HG02852 (cell line): Measurements from ENCODE around the gene DCAKD.
A peak's percentile ranks its signal among the peaks of the same experiment; 100 is the strongest.

ENCODE experiments used
- ATAC-seq: cut with Tn5 transposase; IDR thresholded peaks from one replicate; pipeline ENCODE4 v1.9.1; 2021; ENCODE audit warnings: mild to moderate bottlenecking, moderate library complexity; ENCODE audit not compliant: unreplicated experiment

Gene DCAKD

GRCh38 chr17:45051060-45051719 lies at the start of gene DCAKD:
Gene DCAKD (minus strand): TSS chr17:45051632. CDS start chr17:45034885, 16,747 bp downstream.
- peak; percentile 90 for ATAC-seq

GRCh38 chr17:45098869-45099616 lies 47.6 kb upstream of the DCAKD start:
- ATAC-seq = no peak

GRCh38 chr17:45098081-45098868 lies 46.8 kb upstream of the DCAKD start:
- ATAC-seq = no peak

- ATAC-seq = no peak
Measured at GRCh38 chr17:45096926-45097325, 45.5 kb upstream of the DCAKD start.

GRCh38 chr17:45096141-45096540 lies 44.7 kb upstream of the DCAKD start:
- ATAC-seq = no peak

- no peak for ATAC-seq
Measured at GRCh38 chr17:45093444-45094110, 42.1 kb upstream of the DCAKD start.

- ATAC-seq = no peak
Measured at GRCh38 chr17:45092911-45093430, 41.5 kb upstream of the DCAKD start.

- ATAC-seq = no peak
Measured at GRCh38 chr17:45091778-45092425, 40.5 kb upstream of the DCAKD start.

- no peak for ATAC-seq
Measured at GRCh38 chr17:45090711-45091110, 39.3 kb upstream of the DCAKD start.

GRCh38 chr17:45088741-45089140 lies 37.3 kb upstream of the DCAKD start:
- no peak for ATAC-seq

- no peak for ATAC-seq
Measured at GRCh38 chr17:45087978-45088377, 36.5 kb upstream of the DCAKD start.

GRCh38 chr17:45087504-45087975 lies 36.1 kb upstream of the DCAKD start:
- no peak for ATAC-seq

- no peak for ATAC-seq
Measured at GRCh38 chr17:45086865-45087503, 35.6 kb upstream of the DCAKD start.

GRCh38 chr17:45086391-45086790 lies 35.0 kb upstream of the DCAKD start:
- no peak for ATAC-seq

- ATAC-seq = no peak
Measured at GRCh38 chr17:45081047-45081703, 29.7 kb upstream of the DCAKD start.

- no peak for ATAC-seq
Measured at GRCh38 chr17:45077643-45078042, 26.2 kb upstream of the DCAKD start.

GRCh38 chr17:45073414-45074070 lies 22.1 kb upstream of the DCAKD start:
- ATAC-seq = no peak

GRCh38 chr17:45070809-45071208 lies 19.4 kb upstream of the DCAKD start:
- no peak for ATAC-seq

GRCh38 chr17:45070001-45070400 lies 18.6 kb upstream of the DCAKD start:
- no peak for ATAC-seq
